Ovary (tissue), 9 donors: ENCODE results near the gene MRPL38. TPM values are rescaled to one million over a fixed set of nuclear protein-coding genes. Genes with fewer than 3 reads are reported as not detected.

Experiments
- DNase-seq, 5 donors: peaks; one replicate each; pipeline ENCODE4 v3.0.0-alpha.2; 2019 to 2020
- H3K27ac ChIP-seq, 2 donors: fragments of 200-600 bp; one replicate each; pipeline versions ENCODE4 v1.5.1 to v1.8.0; 2019 to 2022
- H3K27me3 ChIP-seq: fragments of 200-600 bp; one replicate; pipeline ENCODE4 v1.8.0; 2022
- H3K36me3 ChIP-seq: fragments of 200-600 bp; sonication (generic); one replicate; pipeline ENCODE4 v1.5.1; 2019
- H3K4me1 ChIP-seq: one replicate; pipeline ENCODE4 v1.8.1; 2013; ENCODE audit warnings: mild to moderate bottlenecking, moderate library complexity; ENCODE audit not compliant: insufficient read depth
- H3K4me3 ChIP-seq: fragments of 200-600 bp; sonication (generic); one replicate; pipeline ENCODE4 v1.5.1; 2017
- H3K9me3 ChIP-seq, 2 donors: fragments of 200-600 bp in 1 of 2; sonication (generic) in 1 of 2; one replicate each; pipeline versions ENCODE4 v1.5.1 to v1.8.1; 2013 to 2019; ENCODE audit warnings: mild to moderate bottlenecking in 1 of 2, moderate library complexity in 1 of 2
- EP300 ChIP-seq: sonication (generic); formaldehyde crosslinking; IDR thresholded peaks from one replicate; pipeline ENCODE4 v1.6.1; 2017; ENCODE audit warnings: antibody characterized with exemption
- POLR2A ChIP-seq: fragments of 450-650 bp; IDR thresholded peaks from one replicate; pipeline ENCODE4 v1.6.1; 2017; ENCODE audit warnings: antibody characterized with exemption, mild to moderate bottlenecking, moderate library complexity
- WGBS, 3 donors: extraction: QIAGEN DNeasy Blood & Tissue Kit in 1 of 3; methylation state at CpG; one replicate each; pipeline versions ENCODE4 v1.1.5 to v1.1.7; 2013 to 2017; 5-methylcytosine and 5-hydroxymethylcytosine counted together
- intact Hi-C, 4 donors: fragments of 100-400 bp; cut with DNase I; formaldehyde crosslinking; loops; one replicate each; pipeline versions ENCODE4 v1.11.0 to v1.15.1; 2022 to 2023
- polyA plus RNA-seq, 2 donors: library from polyadenylated mRNA; stranded (reverse); fragments of 200-250 nt in 1 of 2; fragments of 350-450 nt in 1 of 2; fragmentation: Illumina TruSeq in 1 of 2; extraction: RNeasy Lipid Tissue Mini Kit (QIAGEN cat#74804) in 1 of 2; gene quantifications; one replicate each; pipeline ENCODE4 v1.2.3, GENCODE V29; 2013 to 2014
- total RNA-seq, 7 donors: library from RNA; depleted of rRNA in 2 of 7; stranded (reverse); fragments of >200 nt in 2 of 7; fragmentation: NEBNext Ultra II Directional in 3 of 7; extraction: Animal tissue kit (Norgen Biotek cat#: 25700) in 3 of 7; gene quantifications; one replicate each; pipeline versions ENCODE4 v1.1.0 to v1.2.4, GENCODE V29; 2016 to 2023
- TF ChIP-seq, protein P1 (sequence below), 3 donors: fragments of 450-650 bp in 2 of 3; fragments of 200-600 bp in 1 of 3; IDR thresholded peaks; one replicate each; pipeline versions ENCODE4 v1.5.1 to v1.8.0; 2016 to 2022; ENCODE audit warnings: antibody characterized with exemption in 3 of 3, mild to moderate bottlenecking in 1 of 3
- donor health status: DM: no; HTN: no; CAD: no; lungs with moderate emphysema.
- donor health status: DM: no; HTN: no; CAD: no.
- donor health status: Bipolar disorder and iron deficiency.
- donor health status: DM: yes; HTN: yes; CAD: no.
- donor health status: DM: no; HTN: no; CAD: no.
- donor health status: DM: yes; HTN: yes; CAD: no.

The MRPL38 gene
- total and polyA plus RNA-seq, 9 donors, result 14.5 to 93.0 (median 57.6) TPM

DNA sequence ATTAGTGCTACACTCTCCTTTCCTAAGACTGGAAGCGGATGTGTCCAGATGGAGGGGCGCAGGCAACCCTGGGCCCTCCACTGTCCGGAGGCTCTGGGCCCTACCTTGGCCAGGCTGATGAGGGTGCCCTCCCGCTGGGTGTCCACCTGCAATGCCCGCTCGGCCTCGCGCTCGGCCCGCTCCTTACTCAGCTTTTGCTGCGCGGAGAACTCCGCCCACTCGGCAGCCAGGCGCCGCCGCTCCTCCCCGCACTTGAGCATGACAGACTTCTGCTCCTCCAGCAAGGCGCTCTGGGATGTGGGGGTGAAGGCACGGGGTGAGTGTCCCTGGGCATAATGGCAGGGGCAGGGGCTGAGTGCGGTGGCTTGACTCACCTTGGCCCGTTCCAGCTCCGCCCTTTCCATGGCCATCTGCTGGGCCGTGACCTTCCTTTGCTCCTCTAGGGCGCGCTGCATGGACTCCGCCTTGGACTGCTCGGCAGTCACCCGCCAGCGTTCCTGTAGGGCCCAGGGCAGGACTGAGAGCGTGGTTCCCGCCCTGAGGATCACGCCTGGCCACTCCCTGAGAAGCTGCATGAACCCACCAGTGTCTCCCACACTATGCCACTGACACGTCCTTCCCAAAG, 10.1 kb upstream of the MRPL38 start:
- no peaks in the 10 kb centered on the region for H3K9me3 ChIP-seq
- H3K27ac ChIP-seq, result no peak overlapping the region
- no peak for TF ChIP-seq EP300
- no peak for TF ChIP-seq POLR2A
- TF ChIP-seq, protein P1, sequence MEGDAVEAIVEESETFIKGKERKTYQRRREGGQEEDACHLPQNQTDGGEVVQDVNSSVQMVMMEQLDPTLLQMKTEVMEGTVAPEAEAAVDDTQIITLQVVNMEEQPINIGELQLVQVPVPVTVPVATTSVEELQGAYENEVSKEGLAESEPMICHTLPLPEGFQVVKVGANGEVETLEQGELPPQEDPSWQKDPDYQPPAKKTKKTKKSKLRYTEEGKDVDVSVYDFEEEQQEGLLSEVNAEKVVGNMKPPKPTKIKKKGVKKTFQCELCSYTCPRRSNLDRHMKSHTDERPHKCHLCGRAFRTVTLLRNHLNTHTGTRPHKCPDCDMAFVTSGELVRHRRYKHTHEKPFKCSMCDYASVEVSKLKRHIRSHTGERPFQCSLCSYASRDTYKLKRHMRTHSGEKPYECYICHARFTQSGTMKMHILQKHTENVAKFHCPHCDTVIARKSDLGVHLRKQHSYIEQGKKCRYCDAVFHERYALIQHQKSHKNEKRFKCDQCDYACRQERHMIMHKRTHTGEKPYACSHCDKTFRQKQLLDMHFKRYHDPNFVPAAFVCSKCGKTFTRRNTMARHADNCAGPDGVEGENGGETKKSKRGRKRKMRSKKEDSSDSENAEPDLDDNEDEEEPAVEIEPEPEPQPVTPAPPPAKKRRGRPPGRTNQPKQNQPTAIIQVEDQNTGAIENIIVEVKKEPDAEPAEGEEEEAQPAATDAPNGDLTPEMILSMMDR (IDR thresholded peaks at IDR 0.05), result no peak
- no peaks in the 10 kb centered on the region for H3K4me1 ChIP-seq
- no peak overlapping the region for H3K4me3 ChIP-seq
- 91 to 93% (median 91%) methylated on average over 34 of the region's 34 CpGs for WGBS, 3 donors
- no peaks in the 10 kb centered on the region for H3K27me3 ChIP-seq
- intact Hi-C loops, result loop anchor here in 2 of 4 donors (5.0 to 10.0 kb wide), 2 partner anchors 88 to 360 kb away; partner anchors contain the start of gene CDK3 (in 1 of the 2)
- no peaks in the 10 kb centered on the region for H3K36me3 ChIP-seq
- DNase-seq, result no peak

DNA sequence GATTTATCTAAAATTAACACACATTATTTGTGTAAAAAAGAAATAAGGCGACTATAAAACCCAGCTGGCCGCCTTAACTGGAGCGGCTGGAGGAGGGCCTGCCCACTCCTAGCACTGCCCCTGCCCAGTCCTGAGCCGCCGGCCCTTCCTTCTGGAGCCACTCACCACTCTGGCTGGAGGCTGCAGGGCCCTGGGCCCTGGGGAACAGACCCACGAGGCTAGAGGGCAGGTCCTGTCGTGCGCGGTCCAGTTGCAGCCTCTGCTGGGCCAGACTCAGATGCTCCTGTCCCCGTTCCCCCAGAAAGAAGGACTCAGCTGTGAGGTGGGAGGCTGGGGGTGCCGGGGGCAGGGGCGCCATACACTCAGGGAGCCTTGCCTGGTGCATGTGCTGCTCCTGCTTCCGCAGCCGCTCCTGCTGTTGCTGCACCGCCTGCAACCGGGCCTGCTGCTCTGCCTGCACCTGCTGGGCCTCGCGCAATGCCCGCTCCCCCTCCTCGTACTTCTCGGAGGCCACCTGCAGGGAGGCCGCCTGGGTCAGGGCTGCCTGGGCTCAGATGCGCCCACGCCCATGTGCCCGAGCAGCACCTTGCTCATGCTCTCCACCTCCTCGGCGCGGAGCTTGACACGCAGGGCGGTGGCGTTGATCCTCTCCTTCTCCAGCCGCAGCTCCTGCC, 9.0 kb upstream of the MRPL38 start:
- no peak for DNase-seq
- Histone ChIP-seq H3K9me3 (no peaks in the 10 kb centered on the region), H3K36me3 (no peaks in the 10 kb centered on the region), H3K4me3 (no peak overlapping the region), H3K4me1 (no peaks in the 10 kb centered on the region), H3K27ac (no peak overlapping the region), H3K27me3 (no peaks in the 10 kb centered on the region)
- TF ChIP-seq, protein P1 (IDR thresholded peaks at IDR 0.05), result no peak
- no peak for TF ChIP-seq EP300
- no peak for TF ChIP-seq POLR2A
- intact Hi-C loops, result loop anchor here in 2 of 4 donors (5.0 to 10.0 kb wide), 2 partner anchors 89 to 361 kb away; partner anchors contain the start of gene CDK3 (in 1 of the 2)
- WGBS, 3 donors, result 90 to 92% (median 90%) methylated on average over 26 to 32 of the region's 32 CpGs

DNA sequence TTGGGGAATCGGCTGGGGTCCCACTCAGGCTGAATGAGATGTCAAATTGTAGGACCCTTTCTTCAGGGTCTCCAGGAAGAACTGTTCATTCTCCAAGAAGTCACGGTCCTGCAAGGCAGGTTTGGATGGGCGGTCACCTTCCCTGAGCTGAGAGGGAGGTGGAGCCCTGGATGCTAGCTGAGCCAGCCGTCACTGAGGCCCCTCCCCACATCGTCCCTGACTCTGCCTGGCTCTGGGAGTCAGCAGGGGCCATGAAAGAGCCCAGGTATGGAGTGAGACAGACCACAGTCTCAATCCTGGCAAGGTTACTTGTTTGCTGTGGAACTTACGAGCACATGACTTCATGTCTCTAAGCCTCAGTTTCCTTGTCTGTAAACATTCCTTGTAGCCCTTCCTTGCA, 6.0 kb upstream of the MRPL38 start:
- Histone ChIP-seq H3K27ac (no peak overlapping the region), H3K27me3 (no peaks in the 10 kb centered on the region), H3K9me3 (no peaks in the 10 kb centered on the region), H3K4me3 (no peak overlapping the region), H3K4me1 (no peaks in the 10 kb centered on the region), H3K36me3 (no peaks in the 10 kb centered on the region)
- no peak for DNase-seq
- 75 to 91% (median 86%) methylated on average over 6 of the region's 6 CpGs for WGBS, 3 donors
- intact Hi-C loops, result loop anchor here in 2 of 4 donors (5.0 to 10.0 kb wide), 2 partner anchors 92 to 364 kb away; partner anchors contain the start of gene CDK3 (in 1 of the 2)
- no peak for TF ChIP-seq EP300
- TF ChIP-seq, protein P1 (IDR thresholded peaks at IDR 0.05), result no peak
- TF ChIP-seq POLR2A, result no peak

DNA sequence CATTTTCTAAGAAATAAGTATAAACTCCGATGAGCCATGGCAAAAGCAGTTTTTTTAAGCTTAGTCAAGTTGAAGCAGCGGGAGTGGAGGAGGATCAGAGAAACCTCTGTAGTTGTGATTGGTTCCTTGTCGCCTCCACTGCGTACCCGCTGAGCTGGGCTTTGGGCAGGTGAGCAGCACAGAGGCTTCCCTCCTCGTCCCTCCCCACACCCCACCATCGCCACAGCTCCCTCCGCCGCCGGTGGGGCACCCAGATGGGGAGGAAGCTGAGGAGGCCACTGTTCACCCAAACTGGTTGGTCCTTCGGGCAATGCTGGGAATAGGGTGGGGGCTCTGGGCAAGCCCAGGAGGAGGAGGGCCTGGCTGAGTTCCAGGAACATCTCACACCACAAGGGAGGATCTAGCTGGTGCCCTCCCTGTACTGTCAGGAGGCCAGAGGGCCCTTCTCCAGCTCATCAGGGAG, 5.2 kb upstream of the MRPL38 start:
- no peak overlapping the region for H3K4me3 ChIP-seq
- TF ChIP-seq POLR2A (no peak), EP300 (no peak)
- TF ChIP-seq, protein P1 (IDR thresholded peaks at IDR 0.05), result no peak
- H3K9me3 ChIP-seq, result no peaks in the 10 kb centered on the region
- H3K27ac ChIP-seq, result no peak overlapping the region
- intact Hi-C loops, result loop anchor here in 2 of 4 donors (5.0 to 10.0 kb wide), 2 partner anchors 92 to 365 kb away; partner anchors contain the start of gene CDK3 (in 1 of the 2)
- peak; percentile 51 to 78 (median 63) for DNase-seq
- H3K27me3 ChIP-seq, result no peaks in the 10 kb centered on the region
- WGBS, 3 donors, result 17 to 27% (median 20%) methylated on average over 11 of the region's 11 CpGs
- H3K4me1 ChIP-seq, result peaks cover 2% of the 10 kb centered on the region
- no peaks in the 10 kb centered on the region for H3K36me3 ChIP-seq
